Loucy (cell line): ENCODE data around the gene HABP4.

ENCODE experiments used
- H2AFZ ChIP-seq: fragments of 200-600 bp; sonication (generic); 2 replicates; pipeline ENCODE4 v1.6.0; 2016; ENCODE audit warnings: antibody characterized with exemption, mild to moderate bottlenecking, low read length, moderate library complexity
- H3F3A ChIP-seq: fragments of 200-600 bp; 2 replicates; pipeline ENCODE4 v1.6.0; 2016; ENCODE audit warnings: antibody characterized with exemption, low read depth, mild to moderate bottlenecking
- H3K27me3 ChIP-seq: fragments of 200-600 bp; sonication (generic); 2 replicates; pipeline ENCODE4 v1.6.1; 2014; ENCODE audit warnings: low read length, mild to moderate bottlenecking; ENCODE audit not compliant: insufficient read depth, poor library complexity, severe bottlenecking
- H3K36me3 ChIP-seq: fragments of 200-600 bp; sonication (generic); 2 replicates; pipeline ENCODE4 v1.6.1; 2016; ENCODE audit warnings: low read length; ENCODE audit not compliant: insufficient read depth
- H3K4me1 ChIP-seq: fragments of 200-600 bp; sonication (generic); 2 replicates; pipeline ENCODE4 v1.5.1; 2014; ENCODE audit warnings: low read length, mild to moderate bottlenecking; ENCODE audit not compliant: insufficient read depth, poor library complexity, severe bottlenecking
- H3K4me2 ChIP-seq: fragments of 200-600 bp; sonication (generic); 2 replicates; pipeline ENCODE4 v1.6.0; 2014; ENCODE audit warnings: antibody characterized with exemption, low read length, low read depth, mild to moderate bottlenecking; ENCODE audit not compliant: poor library complexity, severe bottlenecking
- H3K4me3 ChIP-seq: fragments of 200-600 bp; sonication (generic); 2 replicates; pipeline ENCODE4 v1.5.1; 2014; ENCODE audit warnings: low read length, mild to moderate bottlenecking, mixed read lengths; ENCODE audit not compliant: poor library complexity, severe bottlenecking
- H3K79me2 ChIP-seq: fragments of 200-600 bp; sonication (generic); 2 replicates; pipeline ENCODE4 v1.6.1; 2014; ENCODE audit warnings: low read length; ENCODE audit not compliant: insufficient read depth
- H3K9ac ChIP-seq: fragments of 200-600 bp; sonication (generic); 2 replicates; pipeline ENCODE4 v1.6.0; 2014; ENCODE audit warnings: mild to moderate bottlenecking, low read depth, low read length, moderate library complexity; ENCODE audit not compliant: poor library complexity, severe bottlenecking
- H3K9me2 ChIP-seq: fragments of 200-600 bp; sonication (generic); replicated peaks from 2 replicates; pipeline ENCODE4 v1.6.1; 2016; ENCODE audit warnings: low read depth, low read length, mixed read lengths
- H3K9me3 ChIP-seq: fragments of 200-600 bp; sonication (generic); 2 replicates; pipeline ENCODE4 v1.6.1; 2014; ENCODE audit warnings: mild to moderate bottlenecking, antibody characterized with exemption, low read length, low read depth; ENCODE audit not compliant: insufficient read depth
- H4K20me1 ChIP-seq: fragments of 200-600 bp; sonication (generic); 2 replicates; pipeline ENCODE4 v1.6.0; 2014; ENCODE audit warnings: antibody characterized with exemption, low read length, mild to moderate bottlenecking; ENCODE audit not compliant: insufficient read depth, poor library complexity, severe bottlenecking
- EZH2phosphoT487 ChIP-seq: fragments of 200-600 bp; IDR thresholded peaks from 2 replicates; pipeline ENCODE4 v1.6.1; 2018; ENCODE audit warnings: antibody characterized with exemption, mild to moderate bottlenecking, moderate library complexity, borderline replicate concordance
- TF ChIP-seq, protein P1 (sequence below): fragments of 200-600 bp; sonication (generic); conservative IDR thresholded peaks from 2 replicates; pipeline ENCODE4 v1.5.1; 2014; ENCODE audit warnings: mild to moderate bottlenecking, antibody characterized with exemption, low read length

HABP4 gene

DNA sequence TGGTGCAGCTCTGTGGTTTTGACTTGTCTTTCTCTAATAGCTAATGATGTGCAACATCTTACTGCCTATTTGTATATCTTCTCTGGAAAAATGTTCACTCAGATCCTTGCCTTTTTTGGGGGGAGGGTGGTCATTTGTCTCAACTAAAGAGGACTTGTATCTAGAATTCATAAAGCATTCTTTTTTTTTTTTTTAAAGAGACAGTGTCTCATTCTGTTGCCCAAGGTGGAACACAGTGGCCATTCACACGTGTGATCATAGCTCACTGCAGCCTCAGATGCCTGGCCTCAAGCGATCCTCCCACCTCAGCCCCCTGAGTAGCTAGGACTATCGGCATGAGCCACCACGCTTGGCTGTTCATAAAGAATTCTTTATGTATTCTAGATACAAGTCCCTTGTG lies 33.2 kb downstream of the HABP4 start:
- H3K4me1 ChIP-seq = no peaks in the 10 kb centered on the region
- H3K9ac ChIP-seq = no peak overlapping the region
- no peaks in the 10 kb centered on the region for H4K20me1 ChIP-seq
- no peaks in the 10 kb centered on the region for H3K9me2 ChIP-seq
- no peaks in the 10 kb centered on the region for H3K9me3 ChIP-seq
- H3K36me3 ChIP-seq = no peaks in the 10 kb centered on the region
- H3K4me3 ChIP-seq = no peak overlapping the region
- H3F3A ChIP-seq = no peaks in the 10 kb centered on the region
- H3K79me2 ChIP-seq = no peaks in the 10 kb centered on the region
- no peak overlapping the region for H2AFZ ChIP-seq
- H3K4me2 ChIP-seq = no peak overlapping the region
- TF ChIP-seq, protein P1, sequence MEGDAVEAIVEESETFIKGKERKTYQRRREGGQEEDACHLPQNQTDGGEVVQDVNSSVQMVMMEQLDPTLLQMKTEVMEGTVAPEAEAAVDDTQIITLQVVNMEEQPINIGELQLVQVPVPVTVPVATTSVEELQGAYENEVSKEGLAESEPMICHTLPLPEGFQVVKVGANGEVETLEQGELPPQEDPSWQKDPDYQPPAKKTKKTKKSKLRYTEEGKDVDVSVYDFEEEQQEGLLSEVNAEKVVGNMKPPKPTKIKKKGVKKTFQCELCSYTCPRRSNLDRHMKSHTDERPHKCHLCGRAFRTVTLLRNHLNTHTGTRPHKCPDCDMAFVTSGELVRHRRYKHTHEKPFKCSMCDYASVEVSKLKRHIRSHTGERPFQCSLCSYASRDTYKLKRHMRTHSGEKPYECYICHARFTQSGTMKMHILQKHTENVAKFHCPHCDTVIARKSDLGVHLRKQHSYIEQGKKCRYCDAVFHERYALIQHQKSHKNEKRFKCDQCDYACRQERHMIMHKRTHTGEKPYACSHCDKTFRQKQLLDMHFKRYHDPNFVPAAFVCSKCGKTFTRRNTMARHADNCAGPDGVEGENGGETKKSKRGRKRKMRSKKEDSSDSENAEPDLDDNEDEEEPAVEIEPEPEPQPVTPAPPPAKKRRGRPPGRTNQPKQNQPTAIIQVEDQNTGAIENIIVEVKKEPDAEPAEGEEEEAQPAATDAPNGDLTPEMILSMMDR = no peak
- no peak for TF ChIP-seq EZH2phosphoT487
- H3K27me3 ChIP-seq = no peaks in the 10 kb centered on the region

DNA sequence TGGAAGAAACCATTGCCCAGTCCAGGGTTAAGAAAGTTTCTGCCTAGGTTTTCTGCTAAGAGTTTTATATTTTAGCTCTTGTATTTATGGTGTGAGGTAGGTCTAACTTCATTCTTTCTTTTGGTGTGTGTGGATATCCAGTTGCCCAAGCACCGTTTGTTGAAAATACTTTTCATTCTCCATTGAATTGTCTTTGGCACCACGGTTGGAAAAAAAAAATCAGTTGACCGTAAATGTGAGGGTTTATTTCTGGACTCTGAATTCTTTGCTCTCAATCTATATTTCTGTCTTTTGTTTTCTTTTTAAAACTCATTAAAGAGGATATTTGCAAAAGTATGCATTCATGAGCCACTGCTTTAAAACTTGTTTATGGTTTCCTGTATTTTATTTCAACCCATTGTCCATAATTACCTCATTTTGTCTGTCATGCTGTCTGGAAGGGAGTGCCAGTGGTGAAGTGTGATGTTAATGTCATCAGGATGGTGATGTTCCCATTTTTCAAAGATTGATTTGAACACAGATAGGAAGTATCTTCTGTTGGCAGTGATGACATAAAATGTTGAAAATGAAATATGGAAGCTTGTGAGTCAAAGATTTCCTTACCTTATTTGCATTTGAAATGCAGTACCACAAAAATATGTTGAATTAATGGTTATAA lies 33.9 kb downstream of the HABP4 start:
- TF ChIP-seq, protein P1 = no peak
- no peak for TF ChIP-seq EZH2phosphoT487
- Histone ChIP-seq H3K4me2 (no peak overlapping the region), H3K79me2 (no peaks in the 10 kb centered on the region), H3K27me3 (no peaks in the 10 kb centered on the region), H3K9ac (no peak overlapping the region), H3F3A (no peaks in the 10 kb centered on the region), H3K4me1 (no peaks in the 10 kb centered on the region), H4K20me1 (no peaks in the 10 kb centered on the region), H3K4me3 (no peak overlapping the region), H3K9me3 (no peaks in the 10 kb centered on the region), H2AFZ (no peak overlapping the region), H3K9me2 (no peaks in the 10 kb centered on the region), H3K36me3 (no peaks in the 10 kb centered on the region)

DNA sequence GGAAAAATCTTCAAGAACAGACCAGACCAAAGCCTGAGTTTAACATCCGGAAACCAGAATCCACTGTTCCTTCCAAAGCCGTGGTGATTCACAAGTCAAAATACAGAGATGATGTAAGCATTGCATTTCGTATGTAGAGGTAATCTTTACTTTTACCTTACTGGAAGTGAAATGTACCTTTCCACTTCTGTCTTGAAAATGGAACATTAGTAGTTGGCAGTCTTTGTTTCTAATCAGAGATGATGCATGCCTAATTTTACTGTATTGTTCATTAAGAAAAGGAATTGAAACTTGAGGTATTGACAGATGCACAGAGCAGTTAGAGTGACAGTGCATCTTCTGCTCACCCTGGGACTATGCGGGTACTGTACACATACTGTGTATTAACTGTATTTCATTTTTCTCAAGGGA lies 34.6 kb downstream of the HABP4 start:
- H3K79me2 ChIP-seq = no peaks in the 10 kb centered on the region
- no peak overlapping the region for H2AFZ ChIP-seq
- H3K9me2 ChIP-seq = no peaks in the 10 kb centered on the region
- H3F3A ChIP-seq = no peaks in the 10 kb centered on the region
- no peak overlapping the region for H3K4me3 ChIP-seq
- H3K9ac ChIP-seq = no peak overlapping the region
- no peaks in the 10 kb centered on the region for H3K4me1 ChIP-seq
- H3K9me3 ChIP-seq = no peaks in the 10 kb centered on the region
- H4K20me1 ChIP-seq = no peaks in the 10 kb centered on the region
- TF ChIP-seq, protein P1 = no peak
- TF ChIP-seq EZH2phosphoT487 = no peak
- H3K4me2 ChIP-seq = no peak overlapping the region
- no peaks in the 10 kb centered on the region for H3K36me3 ChIP-seq
- no peaks in the 10 kb centered on the region for H3K27me3 ChIP-seq
